ENCODE results near the gene UGT1A10.

GRCh38 chr2:233816334-233816733, 180.1 kb downstream of the UGT1A10 start:
- TF ChIP-seq POLR2A (IDR thresholded peaks at IDR 0.05) (no peak), CTCF (IDR thresholded peaks at IDR 0.05) (no peak)
